Activated T-helper 1 cell treated with anti-CD3 and anti-CD28 coated beads, Interleukin-12 subunit alpha, Interleukin-12 subunit beta, Interleukin-2, Interleukin-4 antibody, amounts not matched to agents 30 ng/mL and 10 ng/mL and 1 ng/mL, durations not matched to agents 14 hours and 24 hours and 36 hours (primary cell): ENCODE measurements around the gene ATP6V0D1. TPM values are rescaled to one million over a fixed set of nuclear protein-coding genes. Genes with fewer than 3 reads are reported as not detected.

Experiments
- DNase-seq: peaks from one replicate; pipeline ENCODE4 v3.0.0; 2021; ENCODE audit warnings: low spot score
- H3K27ac Mint-ChIP-seq: one replicate; pipeline ENCODE4 v1.8.0; 2021; ENCODE audit warnings: mild to moderate bottlenecking, mixed read lengths
- H3K27me3 Mint-ChIP-seq: one replicate; pipeline ENCODE4 v1.8.0; 2022; ENCODE audit warnings: mild to moderate bottlenecking, moderate library complexity, mixed read lengths; ENCODE audit not compliant: insufficient read depth
- H3K36me3 Mint-ChIP-seq: one replicate; pipeline ENCODE4 v1.8.0; 2021; ENCODE audit warnings: low read depth, mixed read lengths
- H3K4me1 Mint-ChIP-seq: one replicate; pipeline ENCODE4 v1.8.0; 2021; ENCODE audit warnings: low read depth, mixed read lengths
- H3K4me3 Mint-ChIP-seq: one replicate; pipeline ENCODE4 v1.8.0; 2021; ENCODE audit warnings: mild to moderate bottlenecking, moderate library complexity, mixed read lengths
- H3K9me3 Mint-ChIP-seq: one replicate; pipeline ENCODE4 v1.8.0; 2021; ENCODE audit warnings: mixed read lengths
- intact Hi-C: fragments of 100-400 bp; cut with micrococcal nuclease; formaldehyde crosslinking; loops from one replicate; pipeline ENCODE4 v1.15.1; 2024
- total RNA-seq: library from RNA; stranded (reverse); gene quantifications from 2 replicates; pipeline ENCODE4 v1.2.3, GENCODE V29; 2022

The ATP6V0D1 gene
- total RNA-seq, 1 donor from 2014 or later = 37.7 TPM

DNA sequence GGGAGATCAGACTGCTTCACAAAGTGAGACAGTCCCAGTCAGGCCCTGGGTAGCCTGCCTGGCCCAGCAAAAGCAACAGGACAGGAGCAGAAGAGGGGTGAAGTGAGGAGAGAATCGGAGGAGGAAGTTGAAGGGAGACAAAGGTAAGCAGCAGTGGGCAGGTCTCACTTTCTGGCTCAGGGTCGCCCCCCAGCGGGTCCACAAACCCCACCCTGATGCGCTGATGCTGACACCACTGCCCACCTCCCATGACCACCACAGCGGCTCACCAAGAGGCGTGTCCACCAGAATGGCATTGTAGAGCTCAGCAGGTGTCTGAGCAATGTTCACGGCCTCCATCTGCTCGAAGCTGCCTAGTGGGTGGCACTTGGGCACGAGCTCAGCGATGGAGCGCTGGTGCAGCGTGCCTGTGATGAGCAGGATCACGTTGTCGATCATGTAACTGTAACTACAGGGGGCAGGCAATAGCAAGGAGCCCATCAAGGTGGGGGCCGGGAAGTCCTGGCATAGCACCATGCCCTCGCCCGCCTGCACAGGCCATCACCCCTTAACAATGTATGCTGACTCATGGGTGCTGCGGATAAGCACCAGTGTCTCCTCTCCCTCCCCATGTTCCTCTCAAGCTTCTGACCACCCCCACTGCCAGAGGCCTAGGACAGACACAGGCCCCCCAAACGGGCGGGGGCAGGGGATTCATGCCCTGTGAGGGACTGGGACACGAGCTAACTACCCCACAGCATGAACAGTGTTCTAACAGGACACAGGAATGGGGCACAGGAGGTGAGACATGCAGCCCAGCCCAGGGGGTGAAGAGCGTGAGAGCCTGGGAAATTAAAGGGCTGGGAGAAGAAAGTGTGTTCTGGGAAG lies 36.5 kb downstream of the ATP6V0D1 start:
- Mint-ChIP-seq H3K9me3 (no peaks in the 10 kb centered on the region), H3K36me3 (no peaks in the 10 kb centered on the region), H3K4me1 (peaks cover 7% of the 10 kb centered on the region), H3K27ac (no peak overlapping the region), H3K27me3 (no peaks in the 10 kb centered on the region), H3K4me3 (no peak overlapping the region)
- no peak for DNase-seq
- intact Hi-C loops = no loop called here

DNA sequence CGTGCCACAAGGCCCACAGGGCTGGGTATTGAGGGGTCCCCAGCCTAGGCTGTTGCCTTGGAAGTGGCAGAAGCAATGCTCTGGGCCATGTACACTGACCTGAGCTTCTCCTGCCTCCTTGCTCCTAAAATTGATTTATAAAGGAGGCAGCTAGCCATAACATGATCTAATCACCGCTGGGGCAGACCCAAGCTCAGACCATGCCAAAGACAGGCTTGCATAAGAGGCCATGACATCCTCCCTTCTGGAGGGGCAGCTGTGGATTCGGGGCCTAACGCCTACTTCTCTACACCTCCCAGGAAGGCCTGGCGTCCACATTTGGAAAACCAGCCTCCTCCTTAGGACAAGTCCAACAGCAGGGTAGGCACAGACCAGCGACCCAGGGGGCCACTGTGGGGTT lies 37.7 kb downstream of the ATP6V0D1 start:
- no peak for DNase-seq
- intact Hi-C loops = no loop called here
- Mint-ChIP-seq H3K27me3 (no peaks in the 10 kb centered on the region), H3K36me3 (peaks cover 7% of the 10 kb centered on the region), H3K4me1 (peaks cover 7% of the 10 kb centered on the region), H3K4me3 (no peak overlapping the region), H3K27ac (no peak overlapping the region), H3K9me3 (no peaks in the 10 kb centered on the region)

DNA sequence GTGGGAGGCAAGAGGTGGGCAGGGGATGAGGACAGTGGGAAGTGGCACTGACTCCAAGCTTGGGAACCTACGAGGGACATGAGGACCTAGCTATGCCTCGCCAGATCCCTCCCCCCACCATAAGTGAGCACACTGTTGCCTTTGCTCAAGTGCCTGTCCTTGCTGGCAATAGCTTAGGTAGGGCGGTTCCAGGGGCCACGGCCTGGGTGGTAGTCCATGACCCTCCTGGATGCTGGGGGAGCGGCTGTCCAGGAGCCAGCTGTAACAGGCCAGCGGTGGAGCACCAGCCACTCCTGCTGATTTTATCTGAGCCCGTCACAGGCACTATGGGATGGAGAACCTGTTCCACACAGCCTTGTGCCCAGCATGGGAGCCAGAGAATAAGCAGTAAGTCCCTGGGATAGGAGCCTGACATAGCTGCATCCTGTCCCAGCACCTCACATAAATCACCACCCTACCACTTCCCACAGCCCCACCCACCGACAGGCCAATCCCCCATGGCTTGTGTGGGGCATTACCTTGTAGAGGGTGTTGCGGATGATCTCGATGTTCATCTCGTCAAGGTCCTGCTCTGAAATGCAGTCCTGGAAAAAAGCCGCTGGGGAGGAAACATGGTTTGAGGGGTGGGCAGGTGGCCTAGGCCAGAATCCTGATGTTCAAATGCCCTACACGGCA lies 38.2 kb downstream of the ATP6V0D1 start:
- Mint-ChIP-seq H3K9me3 (no peaks in the 10 kb centered on the region), H3K36me3 (peaks cover 9% of the 10 kb centered on the region), H3K4me1 (peaks cover 5% of the 10 kb centered on the region), H3K27ac (no peak overlapping the region), H3K27me3 (no peaks in the 10 kb centered on the region), H3K4me3 (no peak overlapping the region)
- DNase-seq = no peak
- intact Hi-C loops = no loop called here

DNA sequence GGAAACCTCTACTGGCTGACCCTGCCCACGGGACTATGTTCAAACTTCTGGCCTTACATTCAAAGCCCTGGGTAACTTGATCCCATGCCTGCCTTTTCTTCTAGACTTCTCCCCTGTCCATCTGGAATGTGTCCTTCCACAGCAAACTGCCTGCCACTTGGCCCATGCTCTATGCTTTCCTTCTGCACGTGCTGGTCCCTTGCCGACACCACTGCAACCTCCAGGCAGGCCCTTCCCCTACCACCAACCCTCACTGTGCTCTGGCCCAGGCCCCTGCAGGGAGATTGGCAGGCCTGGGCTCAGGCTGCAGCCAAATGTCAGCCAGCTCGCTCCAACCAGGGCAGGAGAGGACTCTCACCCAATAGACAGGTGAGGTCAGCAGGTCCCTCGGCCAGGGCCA lies 39.0 kb downstream of the ATP6V0D1 start:
- Mint-ChIP-seq H3K27ac (no peak overlapping the region), H3K9me3 (no peaks in the 10 kb centered on the region), H3K36me3 (peaks cover 10% of the 10 kb centered on the region), H3K4me1 (no peaks in the 10 kb centered on the region), H3K4me3 (no peak overlapping the region), H3K27me3 (no peaks in the 10 kb centered on the region)
- intact Hi-C loops = no loop called here
- DNase-seq = no peak

DNA sequence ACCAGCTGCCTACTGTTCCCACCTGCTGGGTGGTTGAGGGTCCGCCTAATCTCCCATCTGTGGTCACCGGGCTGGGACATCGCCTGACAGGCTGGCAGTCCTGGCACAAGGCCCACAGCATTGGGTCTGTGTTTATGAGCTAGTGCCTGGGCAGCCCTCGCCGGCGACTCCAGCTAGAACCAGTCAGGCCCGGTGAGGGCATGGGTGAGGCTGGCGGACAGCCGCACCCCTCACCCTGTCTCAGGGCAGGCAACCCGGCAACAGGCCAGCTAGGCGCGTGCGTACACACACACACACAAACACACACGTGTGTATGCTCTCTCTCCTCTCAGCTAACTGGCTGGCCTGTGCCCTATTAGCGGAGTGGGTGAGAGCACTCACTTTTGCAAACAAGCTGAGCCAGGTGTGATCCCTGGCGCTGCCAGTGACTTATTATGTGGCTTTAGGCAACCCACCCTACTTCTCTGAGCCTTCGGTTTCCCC lies 39.6 kb downstream of the ATP6V0D1 start:
- Mint-ChIP-seq H3K27me3 (no peaks in the 10 kb centered on the region), H3K4me3 (no peak overlapping the region), H3K27ac (no peak overlapping the region), H3K4me1 (no peaks in the 10 kb centered on the region), H3K9me3 (no peaks in the 10 kb centered on the region), H3K36me3 (peaks cover 10% of the 10 kb centered on the region)
- DNase-seq = no peak
- intact Hi-C loops = no loop called here

DNA sequence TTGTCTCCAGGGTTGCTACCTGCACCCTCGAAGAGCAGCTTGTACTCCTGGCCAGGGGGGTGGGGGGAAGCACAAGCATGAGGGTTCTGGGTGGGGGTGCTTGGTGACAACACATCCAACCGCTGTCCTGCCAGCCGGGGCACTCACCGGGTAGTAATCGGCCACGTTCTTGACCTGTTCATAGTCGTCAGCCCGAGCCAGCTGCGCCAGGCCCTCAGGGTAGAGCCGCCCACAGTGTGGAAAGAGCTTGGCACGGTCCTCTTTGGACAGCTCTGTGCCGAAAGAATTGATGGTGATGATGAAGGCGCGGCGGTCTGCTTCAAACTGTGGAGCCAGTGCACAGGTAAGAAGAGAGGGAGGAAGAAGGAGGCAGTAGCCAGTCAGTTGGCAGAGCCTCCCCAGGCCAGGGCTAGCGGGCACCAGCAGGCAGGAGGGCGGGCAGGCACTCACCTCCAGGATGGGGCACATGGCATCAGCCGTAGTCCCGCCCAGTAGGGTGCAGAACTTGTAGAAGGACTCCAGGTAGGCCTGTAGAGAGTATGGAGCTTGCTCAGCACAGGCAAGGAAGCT lies 42.0 kb downstream of the ATP6V0D1 start:
- no peak overlapping the region for H3K27ac Mint-ChIP-seq
- H3K36me3 Mint-ChIP-seq = peaks cover 10% of the 10 kb centered on the region
- H3K4me1 Mint-ChIP-seq = no peaks in the 10 kb centered on the region
- intact Hi-C loops = no loop called here
- H3K9me3 Mint-ChIP-seq = no peaks in the 10 kb centered on the region
- H3K27me3 Mint-ChIP-seq = no peaks in the 10 kb centered on the region
- no peak overlapping the region for H3K4me3 Mint-ChIP-seq
- DNase-seq = no peak

DNA sequence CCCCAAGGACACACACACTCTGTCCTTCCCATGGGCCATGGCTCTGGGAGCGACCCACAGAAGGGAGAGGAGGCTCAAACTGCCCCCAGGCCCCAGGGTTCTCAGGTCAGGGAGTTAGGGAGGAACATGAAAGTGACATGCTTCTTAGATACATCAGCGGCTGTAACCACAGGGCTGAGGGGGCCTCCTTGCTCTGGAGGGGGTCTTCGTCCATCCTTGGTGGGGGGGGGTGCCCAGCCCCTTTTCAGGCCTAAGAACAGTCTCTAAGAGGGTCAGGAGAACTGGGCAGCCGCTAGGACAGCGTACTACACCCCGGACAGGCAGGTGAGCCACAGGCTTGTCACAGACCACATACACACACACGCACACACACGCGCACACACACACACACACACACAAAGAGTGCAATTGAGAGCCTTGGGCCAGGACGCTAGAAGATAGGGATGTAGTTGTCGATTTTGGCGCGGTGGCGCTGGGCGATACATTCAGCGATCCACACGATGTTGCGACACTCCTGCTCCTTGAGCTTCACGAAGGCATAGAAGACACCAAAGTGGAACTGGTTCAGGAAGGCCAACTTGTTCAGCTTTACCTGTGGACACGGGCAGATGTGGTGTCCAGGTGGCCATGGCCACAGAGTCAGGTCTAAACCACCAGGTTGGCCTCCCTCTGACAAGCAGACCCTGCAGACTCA lies 42.7 kb downstream of the ATP6V0D1 start:
- no peak overlapping the region for H3K4me3 Mint-ChIP-seq
- H3K27me3 Mint-ChIP-seq = no peaks in the 10 kb centered on the region
- no peak for DNase-seq
- no peak overlapping the region for H3K27ac Mint-ChIP-seq
- peaks cover 12% of the 10 kb centered on the region for H3K36me3 Mint-ChIP-seq
- no peaks in the 10 kb centered on the region for H3K4me1 Mint-ChIP-seq
- intact Hi-C loops = no loop called here
- H3K9me3 Mint-ChIP-seq = no peaks in the 10 kb centered on the region

DNA sequence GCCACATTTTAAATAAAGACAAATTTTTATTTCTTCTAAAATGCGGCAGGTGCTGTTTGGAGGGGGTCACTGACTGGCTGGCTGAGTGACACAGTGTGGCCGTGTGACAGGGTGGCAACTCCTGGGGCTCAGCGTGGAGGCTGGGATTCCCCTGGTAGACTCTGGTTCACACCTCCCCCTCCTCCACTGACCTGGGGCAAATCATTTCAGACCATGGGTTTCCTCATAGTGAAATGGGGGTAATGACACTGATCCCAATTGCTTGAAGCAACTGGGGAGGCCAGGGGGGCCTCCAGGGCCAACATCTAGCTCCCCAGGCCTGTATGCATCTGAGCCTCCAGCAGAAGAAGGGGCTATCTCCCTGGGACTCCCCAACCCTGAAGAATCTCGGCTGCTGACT lies 43.4 kb downstream of the ATP6V0D1 start:
- intact Hi-C loops = no loop called here
- H3K36me3 Mint-ChIP-seq = peaks cover 12% of the 10 kb centered on the region

DNA sequence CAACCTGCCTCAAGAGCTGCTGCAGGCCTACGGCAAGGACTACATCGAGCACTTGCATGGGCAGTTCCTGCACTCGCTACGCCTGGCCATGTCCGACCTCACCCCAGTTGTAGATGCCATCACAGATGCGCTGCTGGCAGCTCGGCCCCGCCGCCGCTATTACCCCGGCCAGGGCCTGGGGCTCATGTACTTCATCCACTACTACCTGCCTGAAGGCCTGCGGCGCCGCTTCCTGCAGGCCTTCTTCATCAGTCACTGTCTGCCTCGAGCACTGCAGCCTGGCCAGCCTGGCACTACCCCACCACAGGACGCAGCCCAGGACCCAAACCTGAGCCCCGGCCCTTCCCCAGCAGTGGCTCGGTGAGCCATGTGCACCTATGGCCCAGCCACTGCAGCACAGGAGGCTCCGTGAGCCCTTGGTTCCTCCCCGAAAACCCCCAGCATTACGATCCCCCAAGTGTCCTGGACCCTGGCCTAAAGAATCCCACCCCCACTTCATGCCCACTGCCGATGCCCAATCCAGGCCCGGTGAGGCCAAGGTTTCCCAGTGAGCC lies 44.2 kb downstream of the ATP6V0D1 start:
- Mint-ChIP-seq H3K27ac (no peak overlapping the region), H3K36me3 (peaks cover 12% of the 10 kb centered on the region), H3K4me1 (peaks cover under 1% of the 10 kb centered on the region), H3K27me3 (peaks cover 6% of the 10 kb centered on the region), H3K4me3 (no peak overlapping the region), H3K9me3 (no peaks in the 10 kb centered on the region)
- no peak for DNase-seq
- intact Hi-C loops = no loop called here

More for the DNA sequence above, 43.4 kb downstream of the ATP6V0D1 start:
- DNase-seq = no peak
- Mint-ChIP-seq H3K27ac (peak overlapping the region; percentile 7), H3K4me1 (no peaks in the 10 kb centered on the region), H3K4me3 (no peak overlapping the region), H3K9me3 (no peaks in the 10 kb centered on the region), H3K27me3 (peaks cover under 1% of the 10 kb centered on the region)

DNA sequence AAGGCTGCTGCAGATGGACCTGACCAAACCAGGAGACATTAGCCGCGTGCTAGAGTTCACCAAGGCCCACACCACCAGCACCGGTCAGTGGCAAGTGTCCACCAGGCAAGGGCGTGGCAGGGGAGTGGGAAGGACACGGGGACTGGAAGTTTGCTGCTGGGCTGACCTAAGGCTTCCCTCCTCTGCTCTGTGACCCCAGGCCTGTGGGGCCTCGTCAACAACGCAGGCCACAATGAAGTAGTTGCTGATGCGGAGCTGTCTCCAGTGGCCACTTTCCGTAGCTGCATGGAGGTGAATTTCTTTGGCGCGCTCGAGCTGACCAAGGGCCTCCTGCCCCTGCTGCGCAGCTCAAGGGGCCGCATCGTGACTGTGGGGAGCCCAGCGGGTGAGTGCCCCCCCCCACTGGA lies 45.2 kb downstream of the ATP6V0D1 start:
- Mint-ChIP-seq H3K36me3 (peaks cover 12% of the 10 kb centered on the region), H3K27me3 (peaks cover 6% of the 10 kb centered on the region), H3K9me3 (no peaks in the 10 kb centered on the region)

DNA sequence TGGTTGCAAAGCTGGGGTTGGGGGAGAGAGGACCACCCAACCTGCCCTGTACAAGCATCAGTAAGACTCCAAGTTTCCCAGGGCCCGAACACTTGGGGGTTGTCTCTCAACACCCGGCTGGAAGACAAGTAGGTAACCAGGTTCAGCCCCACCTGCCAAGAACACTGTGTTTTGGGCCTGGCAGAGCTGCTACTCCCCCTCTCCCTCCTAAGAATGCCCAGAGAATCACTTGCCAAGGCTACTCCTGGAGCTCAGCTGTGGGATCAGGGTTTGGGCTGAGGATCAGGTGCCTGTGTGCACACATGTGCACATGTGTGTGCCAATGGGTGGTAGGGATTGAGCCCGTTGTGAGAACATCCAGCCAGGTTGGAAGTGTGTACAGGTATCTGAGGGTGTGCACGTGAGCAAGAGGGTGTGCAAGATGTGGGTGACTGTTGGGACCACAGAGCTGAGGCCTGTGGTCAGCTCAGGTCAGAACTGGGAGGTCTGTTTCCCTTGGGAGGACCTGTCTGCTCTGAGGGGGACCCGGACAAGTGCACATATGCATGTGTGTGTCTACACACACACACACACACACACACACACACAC lies 47.7 kb downstream of the ATP6V0D1 start:
- no peak for DNase-seq
- H3K4me1 Mint-ChIP-seq = peaks cover 8% of the 10 kb centered on the region
- no peaks in the 10 kb centered on the region for H3K9me3 Mint-ChIP-seq
- peaks cover 24% of the 10 kb centered on the region for H3K27me3 Mint-ChIP-seq
- no peak overlapping the region for H3K4me3 Mint-ChIP-seq
- H3K27ac Mint-ChIP-seq = no peak overlapping the region
- intact Hi-C loops = no loop called here
- H3K36me3 Mint-ChIP-seq = peaks cover 6% of the 10 kb centered on the region

More for the DNA sequence above, 45.2 kb downstream of the ATP6V0D1 start:
- intact Hi-C loops = no loop called here
- Mint-ChIP-seq H3K4me1 (peaks cover 4% of the 10 kb centered on the region), H3K4me3 (no peak overlapping the region), H3K27ac (no peak overlapping the region)
- DNase-seq = no peak

DNA sequence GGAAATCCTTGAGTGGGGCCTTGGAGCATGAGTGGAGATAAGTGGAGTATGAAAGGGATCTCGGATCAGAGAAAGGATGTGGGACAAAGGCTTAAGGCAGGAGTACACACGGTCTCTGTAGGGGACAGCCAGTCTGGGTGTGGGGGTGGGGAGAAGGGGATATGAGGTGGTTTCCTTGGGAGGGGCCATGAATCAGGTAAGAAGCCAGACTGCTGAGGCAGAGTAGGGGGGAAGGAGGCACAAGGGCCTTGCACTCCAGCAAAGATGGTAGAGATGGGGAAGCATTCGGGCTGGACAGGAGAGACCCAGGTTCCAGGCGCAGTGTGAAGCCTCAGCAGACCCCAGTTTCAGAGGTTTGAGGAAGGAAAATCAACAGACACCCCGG lies 48.5 kb downstream of the ATP6V0D1 start:
- no peak overlapping the region for H3K27ac Mint-ChIP-seq

More for the DNA sequence above, 48.5 kb downstream of the ATP6V0D1 start:
- Mint-ChIP-seq H3K27me3 (peaks cover 27% of the 10 kb centered on the region), H3K36me3 (peaks cover 2% of the 10 kb centered on the region), H3K4me1 (peaks cover 8% of the 10 kb centered on the region), H3K4me3 (peak overlapping the region; percentile 50), H3K9me3 (no peaks in the 10 kb centered on the region)
- intact Hi-C loops = no loop called here
- no peak for DNase-seq
